ENCODE measurements around the gene SLC45A3.
A peak's percentile ranks its signal among the peaks of the same experiment; 100 is the strongest.
"Not testable (repeated sequence)": the region's sequence is repeated elsewhere in the genome, so short reads cannot be mapped to it uniquely, and the experiment has no call there.

SLC45A3 gene

DNA sequence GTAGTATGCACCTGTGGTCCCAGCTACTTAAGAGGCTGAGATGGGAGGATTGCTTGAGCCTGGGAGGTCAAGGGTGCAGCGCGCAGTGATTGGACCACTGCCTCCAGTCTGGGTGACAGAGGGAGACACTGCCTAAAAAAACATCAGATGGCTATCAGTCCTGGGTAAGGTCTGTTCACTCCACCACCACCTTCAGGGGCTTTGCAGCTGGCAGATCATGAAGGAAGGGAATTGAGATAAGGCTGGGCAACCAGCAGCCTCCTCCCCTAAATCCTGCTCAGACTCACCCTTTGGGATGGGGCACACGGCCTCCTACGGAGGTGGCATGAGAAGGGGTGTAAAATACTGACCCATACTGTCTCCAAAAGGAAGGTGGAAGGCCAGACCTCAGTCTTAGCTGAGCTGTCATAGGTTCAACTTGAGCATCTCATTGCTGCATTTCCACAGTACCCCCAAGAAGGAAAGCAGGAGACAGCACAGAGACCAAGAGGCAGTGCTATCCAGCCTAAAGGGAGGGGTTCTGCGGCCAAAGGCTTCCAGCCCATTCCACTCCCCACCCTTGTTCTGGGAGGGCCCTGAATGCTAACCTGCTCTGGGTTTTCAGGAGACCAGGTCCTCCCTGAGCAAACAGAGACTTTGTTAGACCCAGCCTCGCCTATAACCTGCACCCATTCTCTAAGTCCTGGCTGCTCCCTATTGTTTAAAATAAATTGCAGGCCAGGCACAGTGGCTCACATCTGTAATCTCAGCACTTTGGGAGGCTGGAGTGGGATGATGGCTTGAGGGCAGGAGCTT, 13.7 kb downstream of the SLC45A3 start:
- no peak for DNase-seq

DNA sequence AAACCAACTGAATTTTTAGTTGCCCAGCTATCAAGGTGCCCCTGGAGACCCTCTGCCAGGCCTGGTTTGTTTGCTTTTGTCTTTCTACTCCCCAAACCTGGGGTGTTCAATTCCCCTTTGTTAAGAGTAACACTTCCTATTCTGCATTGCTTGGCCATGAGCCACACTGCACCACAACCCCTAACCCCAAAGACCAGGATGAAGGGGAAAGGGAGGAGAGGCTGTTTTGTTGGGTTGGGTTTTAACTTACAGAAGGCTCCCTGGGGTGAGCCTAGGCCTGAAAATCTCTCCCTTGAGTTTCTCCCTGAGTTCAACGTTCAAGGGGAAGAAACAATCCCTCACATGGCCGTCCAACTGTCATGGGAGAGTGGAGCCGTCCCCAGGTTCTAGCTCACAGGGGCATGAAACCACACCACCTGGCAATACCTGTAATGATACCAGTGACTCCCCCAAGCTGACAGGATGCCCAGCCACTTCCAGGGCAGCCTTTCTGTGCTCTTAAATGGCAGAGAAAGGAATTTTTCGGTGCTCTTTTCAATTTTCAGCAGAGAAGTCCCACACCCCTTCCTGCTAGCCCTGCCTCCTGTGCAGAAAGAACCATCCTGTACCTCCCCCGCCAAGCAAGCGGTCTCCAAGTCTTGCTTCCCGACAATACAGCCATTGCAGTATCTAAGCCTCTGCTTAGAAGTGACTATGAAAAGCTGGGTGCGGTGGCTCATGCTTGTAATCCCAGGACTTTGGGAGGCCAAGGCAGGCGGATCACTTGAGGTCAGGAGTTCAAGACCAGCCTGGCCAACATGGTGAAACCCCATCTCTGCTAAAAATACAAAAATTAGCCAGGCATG, 14.9 kb downstream of the SLC45A3 start:
- DNase-seq: no peak

DNA sequence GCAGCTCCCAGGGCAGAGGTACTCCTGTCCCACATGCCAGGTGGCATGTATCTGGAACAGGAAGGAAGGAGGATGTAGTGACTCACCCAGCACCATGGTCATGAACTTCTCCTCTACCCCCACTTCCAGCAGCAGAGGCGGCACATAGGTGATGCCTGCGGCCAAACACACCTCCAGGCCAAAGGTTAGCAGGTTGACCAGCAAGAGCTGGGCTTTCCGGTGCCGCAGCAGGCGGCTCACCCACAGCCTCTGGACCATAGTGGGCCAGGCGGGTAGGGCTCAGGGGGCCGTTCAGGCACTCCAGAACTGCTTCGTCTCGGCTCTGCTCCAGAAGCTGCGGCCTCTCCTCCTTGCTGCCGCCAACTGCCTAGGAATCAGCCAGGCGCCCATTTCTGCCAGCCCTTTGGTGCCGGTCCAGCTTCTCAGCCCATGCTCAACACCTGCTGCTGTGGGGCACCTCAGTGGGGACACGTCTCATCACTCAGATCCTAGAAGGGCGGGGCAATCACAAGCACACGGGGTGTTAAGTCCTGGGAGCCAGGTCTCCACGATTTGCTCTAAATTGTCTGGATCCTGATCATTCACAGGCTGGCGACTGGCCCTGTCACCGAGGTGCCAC, 15.8 kb downstream of the SLC45A3 start:
- no peak for DNase-seq

DNA sequence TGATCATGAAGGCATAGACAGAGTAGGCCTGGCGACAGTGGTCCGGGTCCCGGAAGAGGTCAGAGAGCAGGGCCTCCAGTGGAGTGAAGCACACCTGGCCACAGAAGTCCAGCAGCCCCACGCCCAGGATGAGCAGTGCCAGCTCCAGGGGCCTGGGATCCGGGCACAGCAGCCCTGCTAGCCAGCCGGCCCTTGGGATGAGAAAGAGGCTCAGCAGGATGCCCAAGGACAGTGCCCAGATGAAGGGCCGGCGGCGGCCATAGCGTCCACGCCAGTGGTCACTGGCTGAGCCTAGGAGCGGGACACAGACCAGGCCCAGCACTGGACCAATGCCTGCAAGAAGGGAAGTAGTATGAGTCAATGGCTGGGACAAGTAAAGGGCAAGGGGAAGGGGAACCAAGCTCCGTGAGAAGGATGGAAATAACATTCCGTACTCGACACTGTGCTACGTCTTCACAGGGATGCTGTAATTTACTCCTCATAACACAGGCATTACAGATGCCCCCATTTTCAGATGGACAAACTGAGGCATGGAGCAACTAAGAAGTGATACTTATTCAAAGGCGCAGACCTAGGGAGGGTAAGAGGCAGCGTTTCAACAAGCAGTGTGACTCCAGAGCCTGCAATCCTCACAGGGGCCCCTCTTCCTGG, 16.9 kb downstream of the SLC45A3 start:
- DNase-seq: no peak

DNA sequence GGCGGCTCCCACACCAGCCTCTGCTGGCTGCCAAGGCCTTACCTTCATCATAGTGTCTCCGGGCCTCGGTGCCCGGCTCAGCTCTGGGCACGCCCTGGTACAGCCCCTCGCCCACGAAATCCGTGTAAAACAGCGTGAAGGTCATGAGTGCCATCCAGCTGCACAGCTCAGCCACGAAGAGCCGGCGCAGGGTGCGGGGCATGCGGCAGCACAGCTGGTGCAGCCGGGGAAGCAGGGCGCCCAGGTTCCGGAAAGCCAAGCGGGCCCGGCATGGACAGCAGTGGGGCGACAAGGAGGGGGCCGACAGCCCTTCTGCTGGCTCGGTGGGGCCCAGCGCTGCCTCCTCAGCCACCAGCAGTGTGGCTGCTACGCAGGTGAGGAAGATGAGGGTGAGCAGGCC, 17.5 kb downstream of the SLC45A3 start:
- DNase-seq: no peak

DNA sequence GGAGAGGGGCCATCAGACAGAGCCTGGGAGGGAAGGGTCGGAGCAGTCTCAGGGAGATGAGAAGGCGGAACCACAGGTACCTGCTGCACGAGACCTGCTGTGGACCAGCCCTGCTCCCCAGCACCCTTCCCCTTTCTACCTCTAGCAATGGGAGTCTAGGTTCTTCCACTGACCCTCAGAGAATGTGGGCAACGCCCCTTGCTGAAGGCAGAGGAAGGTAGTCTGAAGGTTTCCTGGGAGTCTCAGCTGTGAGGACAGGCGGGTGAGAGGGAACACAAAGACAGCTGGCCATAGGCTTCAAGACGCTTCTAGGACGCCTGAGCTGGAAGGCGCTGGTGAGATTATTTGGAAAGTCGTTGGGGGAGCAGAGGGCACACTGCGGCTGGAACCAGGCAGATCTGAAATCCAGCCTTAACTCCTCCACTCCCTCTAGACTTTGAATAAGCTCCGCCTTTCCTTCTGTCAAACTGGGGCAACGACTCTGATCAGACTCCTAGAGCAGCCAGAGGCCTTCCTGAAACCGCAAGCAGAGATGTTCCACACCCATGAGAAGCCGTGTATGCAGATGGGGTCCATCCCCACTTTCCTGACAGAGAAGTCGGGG, 18.1 kb downstream of the SLC45A3 start:
- DNase-seq: no peak

DNA sequence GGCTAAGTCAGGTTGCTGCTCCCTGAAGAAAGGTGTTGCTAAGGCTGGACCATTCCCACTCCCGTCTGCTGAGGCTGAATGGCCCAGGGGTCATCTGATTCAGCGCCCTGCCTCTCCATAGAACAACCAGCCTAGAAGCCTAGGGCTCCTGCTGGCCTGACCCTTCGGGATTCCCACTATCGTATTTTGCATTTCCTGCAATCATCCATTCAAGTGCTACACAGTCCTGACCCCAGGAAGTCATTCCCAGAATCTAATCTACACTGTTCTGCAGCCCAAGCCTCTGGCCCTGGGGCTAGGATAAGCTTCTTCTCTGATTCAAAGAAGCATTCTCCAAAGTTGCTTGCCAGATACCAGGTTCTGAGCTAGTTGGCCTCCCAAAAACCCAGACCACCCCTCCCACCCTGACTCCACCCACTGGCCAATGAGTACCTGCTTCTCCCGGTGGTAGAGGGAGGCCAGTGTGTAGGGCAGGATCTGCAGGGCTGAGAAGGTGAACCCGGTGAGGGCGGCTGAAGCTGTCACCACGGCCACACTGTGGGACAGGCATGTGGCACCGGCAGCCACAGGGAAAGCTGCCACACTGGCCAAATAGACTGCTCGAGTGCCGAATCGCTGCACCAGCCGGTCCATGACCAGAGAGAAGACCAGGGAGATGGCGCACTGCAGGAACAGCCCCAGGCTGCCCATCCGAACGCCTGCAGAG, 18.7 kb downstream of the SLC45A3 start:
- no peak for DNase-seq

DNA sequence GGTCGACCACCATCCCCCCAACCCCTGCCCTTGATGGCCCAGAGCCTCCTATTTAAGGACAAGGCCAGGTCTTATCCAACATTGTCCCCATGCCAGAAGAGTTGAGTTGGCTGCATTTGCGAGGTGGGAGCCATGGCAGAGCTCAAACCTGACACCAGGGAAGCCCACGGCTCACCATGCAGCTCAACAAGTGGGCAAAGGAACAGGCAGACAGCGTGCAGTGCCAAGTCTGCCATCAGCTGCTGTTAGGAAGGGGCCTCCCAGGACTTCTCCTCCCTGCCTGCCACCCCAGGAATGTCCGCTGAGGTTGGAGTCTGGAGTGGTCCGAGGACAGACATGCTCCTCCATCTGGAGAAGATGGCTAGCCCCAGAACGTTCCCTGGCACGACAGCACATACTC, 19.9 kb downstream of the SLC45A3 start:
- no peak for DNase-seq

DNA sequence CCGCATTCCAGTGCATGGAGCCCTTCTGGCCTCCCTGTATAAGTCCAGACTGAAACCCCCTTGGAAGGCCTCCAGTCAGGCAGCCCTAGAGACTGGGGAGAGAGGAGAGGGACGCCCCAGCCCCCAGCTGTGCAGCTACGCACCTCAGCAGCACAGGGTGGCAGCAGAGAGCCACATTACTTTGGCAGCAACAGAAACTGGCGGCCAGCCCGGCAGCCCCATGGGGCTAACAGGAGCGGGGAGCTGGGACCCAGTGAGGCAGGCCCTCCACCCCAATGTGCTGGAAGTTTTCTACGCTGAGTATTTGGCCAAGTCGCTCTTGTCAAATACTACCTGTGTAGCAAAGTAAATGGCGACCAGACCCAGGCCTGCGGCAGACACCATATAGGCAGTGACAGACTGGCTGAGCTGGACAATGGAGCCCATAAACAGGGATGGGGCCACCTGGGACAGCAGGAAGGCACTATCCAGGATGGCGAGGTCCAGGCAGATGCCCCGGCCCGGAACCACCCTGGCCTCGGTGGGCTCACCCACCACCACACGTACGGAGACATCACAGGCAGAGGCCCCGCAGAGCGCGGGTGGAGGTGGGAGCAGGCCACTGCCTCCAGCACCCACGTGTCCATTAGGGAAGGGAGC, 21.2 kb downstream of the SLC45A3 start:
- DNase-seq: peak; percentile 69

DNA sequence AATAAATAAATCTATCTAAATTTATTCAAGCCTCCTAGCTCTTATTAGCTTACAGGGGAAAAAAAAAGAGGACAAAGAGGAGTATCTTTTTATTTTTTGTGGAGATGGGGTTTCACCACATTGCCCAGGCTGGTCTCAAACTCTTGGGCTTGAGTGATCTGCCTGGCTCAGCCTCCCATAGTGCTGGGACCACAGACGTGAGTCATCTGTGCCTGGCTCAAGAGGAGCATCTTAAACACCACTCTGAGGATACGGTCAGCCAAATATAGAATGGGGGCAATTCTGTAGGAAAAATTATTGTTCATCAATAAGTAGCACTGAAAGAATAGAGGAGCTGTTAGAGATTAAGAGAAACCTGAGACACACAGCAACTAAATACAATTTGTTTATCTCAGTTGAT, 24.1 kb downstream of the SLC45A3 start:
- DNase-seq: no peak

DNA sequence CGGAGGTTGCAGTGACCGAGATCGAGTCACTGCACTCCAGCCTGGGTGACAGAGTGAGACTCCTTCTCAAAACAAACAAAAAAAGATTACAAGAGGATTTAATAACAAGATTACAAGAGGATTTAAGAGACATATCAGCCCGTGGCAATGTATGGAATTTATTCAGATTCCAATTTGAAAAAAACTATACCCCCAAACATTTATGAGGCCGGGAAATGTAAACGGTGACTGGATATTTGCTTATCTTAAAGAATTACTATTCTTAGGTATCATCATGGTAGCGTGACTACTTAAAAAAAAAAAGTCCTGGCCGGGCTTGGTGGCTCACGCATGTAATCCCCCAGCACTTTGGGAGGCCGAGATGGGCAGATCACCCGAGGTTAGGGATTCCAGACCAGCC, 27.3 kb downstream of the SLC45A3 start:
- no peak for DNase-seq

DNA sequence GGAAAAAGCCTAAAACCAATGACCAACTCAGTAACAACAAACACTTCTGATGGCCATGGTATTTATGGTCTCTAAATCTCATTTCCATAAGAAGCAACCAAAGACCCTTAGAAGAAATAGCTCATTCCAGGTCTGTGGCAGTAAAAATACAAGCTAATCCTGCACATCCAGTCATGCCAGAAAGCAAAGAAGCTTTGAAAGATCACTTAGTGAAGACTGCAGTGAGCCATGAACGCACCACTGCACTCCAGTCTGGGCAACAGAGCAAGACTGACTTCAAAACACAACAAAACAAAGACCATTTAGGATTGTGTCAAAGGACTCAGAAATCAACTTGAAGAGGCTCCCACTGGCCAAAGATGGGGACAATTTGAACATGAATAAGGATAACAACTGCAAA, 30.1 kb downstream of the SLC45A3 start:
- no peak for DNase-seq

DNA sequence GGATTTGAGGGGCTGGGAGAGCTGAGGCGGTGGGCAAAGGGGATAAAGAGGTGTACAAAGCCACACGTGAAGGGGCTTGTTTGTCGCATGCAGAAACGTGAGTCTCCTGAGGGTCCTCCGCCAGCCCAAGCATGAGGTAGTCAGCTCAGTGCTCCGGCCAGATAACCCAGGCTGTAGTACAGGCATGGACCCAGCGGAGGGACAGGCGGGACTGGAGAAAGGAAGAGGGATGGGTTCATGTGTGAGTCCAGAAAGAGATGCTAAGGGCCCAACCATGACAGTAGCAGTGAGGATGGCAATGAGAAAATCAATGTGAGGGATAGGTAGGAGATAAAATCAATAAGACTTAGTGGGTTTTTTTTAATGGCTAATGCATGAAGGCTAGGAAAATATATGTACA, 34.8 kb downstream of the SLC45A3 start:
- DNase-seq: no peak

DNA sequence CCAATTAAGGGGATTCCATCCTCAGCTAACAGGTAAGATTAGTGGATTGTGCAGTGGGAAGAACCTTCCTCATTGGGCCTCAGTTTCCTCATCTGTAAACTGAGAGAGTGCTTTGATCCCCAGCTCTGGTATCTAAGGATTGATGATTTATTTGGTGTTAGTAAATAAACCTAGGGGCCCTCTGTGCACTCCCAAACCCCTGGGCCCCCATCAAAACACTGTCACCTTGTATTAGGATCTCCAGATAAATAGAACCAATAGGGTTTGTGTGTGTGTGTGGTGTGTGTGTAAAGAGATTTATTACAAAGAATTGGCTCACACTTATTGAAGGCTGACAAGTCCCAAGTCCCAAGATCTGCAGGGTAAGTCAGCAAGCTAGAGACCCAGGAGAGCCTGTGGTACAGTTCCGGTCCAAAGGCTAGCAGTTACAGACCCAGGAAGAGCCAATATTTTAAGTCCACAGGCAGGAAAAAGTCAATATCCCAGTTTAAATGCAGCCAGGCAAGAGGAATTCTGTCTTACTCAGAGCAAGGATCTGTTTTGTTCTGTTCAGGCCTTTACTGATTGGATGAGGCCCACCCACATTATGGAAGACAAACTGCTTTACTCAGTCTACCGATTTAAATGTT, 37.5 kb downstream of the SLC45A3 start:
- no peak for DNase-seq

DNA sequence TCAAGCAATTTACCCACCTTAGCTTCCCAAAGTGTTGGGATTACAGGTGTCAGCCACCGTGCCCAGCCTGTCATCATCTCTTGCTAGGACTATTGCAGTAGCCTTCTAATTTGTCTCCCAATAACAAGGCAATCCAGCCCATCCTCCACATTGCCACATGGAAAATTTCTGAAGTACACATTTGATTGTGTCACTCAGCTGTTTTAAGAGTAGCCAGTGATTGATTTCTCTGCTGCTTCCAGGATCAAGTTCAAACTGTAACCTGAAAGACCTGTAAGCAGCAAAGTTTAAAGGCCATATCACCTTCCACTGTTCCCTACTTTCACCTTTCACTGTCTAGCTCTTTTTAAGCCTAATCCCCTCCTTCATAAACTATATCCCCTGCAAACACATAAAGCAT, 40.7 kb downstream of the SLC45A3 start:
- no peak for DNase-seq

DNA sequence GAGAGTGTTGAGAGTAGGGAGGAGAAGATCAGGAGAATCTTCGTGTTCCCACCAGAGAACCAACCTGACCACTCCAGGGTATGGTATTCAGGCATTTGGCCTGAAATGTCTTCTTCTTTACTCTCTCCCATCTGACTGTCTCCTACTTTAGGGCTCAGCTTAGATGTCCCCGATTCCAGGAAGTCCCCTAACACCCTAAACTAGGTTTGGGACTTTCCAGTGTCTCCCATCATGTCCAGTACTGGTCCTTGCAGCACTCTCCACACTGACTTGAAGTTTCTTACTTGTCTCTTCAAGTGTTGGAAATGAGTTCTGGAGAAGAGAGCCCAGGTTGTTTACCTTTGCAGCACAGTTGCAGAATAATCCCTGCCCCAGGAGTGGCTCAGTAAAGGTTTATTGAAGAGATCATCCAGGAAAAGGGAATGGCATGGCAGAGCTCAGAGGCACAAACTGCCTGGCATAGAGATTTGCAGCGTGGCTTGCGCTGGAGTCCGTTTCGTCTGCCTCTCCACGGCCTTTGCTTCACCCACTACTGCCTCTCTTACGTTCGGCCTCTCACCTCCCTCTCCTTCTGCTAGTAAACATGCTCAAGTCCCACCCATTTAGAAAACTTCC, 42.3 kb downstream of the SLC45A3 start:
- no peak for DNase-seq

DNA sequence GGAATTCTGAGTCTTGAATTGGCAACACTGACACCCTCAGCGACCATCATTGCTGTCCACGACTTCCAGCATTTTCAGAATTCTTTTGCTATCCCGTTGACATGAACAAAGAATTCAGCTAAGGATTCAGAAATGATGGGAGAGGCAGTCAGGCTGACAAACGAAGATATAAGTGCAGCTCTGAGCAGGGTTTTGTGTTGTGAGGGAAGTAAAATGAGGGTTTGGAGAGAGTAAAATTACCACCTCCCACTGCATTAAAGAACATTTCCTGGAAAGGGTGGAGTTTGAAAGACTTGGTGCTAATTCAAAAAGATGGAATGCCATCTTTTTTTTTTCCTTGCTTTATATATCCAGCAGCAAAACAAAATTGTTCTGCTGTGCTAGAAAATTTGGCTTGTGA, 43.6 kb downstream of the SLC45A3 start:
- no peak for DNase-seq

DNA sequence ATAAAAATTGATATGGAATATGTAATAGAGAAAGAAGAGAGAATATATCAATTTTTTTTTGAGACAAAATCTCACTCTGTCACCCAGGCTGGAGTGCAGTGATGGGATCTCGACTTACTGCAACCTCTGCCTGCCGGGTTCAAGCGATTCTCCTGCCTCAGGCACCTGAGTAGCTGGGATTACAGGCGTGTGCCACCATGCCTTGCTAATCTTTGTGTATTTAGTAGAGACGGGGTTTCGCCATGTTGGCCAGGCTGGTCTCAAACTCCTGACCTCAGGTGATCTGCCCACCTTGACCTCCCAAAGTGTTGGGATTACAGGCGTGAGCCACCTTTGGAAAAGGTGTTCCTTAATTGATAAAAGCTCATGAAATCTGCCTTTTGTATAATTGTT, 44.2 kb downstream of the SLC45A3 start:
- not testable (repeated sequence) for DNase-seq

DNA sequence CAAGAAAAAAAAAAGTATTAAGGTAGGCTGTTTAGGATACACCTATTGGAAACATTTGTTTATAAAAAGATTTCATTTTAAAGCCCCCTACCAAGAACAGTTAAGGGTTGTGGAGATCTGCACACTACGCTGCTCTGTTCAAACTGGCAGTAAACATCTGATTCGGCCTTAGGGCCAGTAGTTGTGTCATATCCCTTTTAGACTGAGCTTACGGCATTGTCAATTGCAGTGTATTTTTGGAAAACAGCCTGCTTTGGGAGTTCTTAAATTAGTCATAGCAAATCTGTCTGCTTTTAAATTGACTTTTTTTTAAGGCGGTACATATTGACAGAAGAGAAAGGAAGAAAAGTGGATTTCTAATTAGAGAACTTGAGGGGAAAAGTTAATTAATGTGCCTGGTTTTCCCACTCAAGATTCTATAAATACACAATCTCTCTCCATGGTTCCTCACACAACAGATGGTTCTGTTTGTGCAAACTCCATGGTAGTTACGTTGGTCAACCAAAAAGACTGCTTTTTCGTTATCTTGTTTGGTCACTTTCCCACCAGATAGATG, 46.8 kb downstream of the SLC45A3 start:
- DNase-seq: no peak

DNA sequence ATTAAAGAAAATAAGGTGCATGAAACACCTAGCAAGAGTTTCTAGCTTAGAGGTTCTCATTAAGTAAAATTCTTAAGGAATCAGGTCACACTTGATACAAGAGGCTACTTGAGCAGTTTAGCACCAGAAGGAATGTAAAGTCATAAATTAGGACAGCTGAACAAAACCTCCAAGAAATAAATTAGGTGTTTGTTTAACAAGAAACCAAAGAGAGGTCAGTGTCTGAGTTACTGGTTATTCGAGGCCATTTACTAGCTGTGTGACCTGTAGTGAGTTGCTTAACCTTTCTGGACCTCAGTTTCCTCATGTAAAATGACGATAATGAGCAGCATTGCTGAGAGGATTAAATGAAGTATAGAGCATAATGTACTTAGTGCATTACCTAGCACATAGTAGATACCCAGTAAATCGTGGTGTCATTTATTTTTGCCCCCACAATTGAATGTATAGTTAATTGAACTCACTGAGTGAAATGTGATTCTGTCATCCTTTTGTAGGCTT, 47.6 kb downstream of the SLC45A3 start:
- DNase-seq: no peak

Data from stimulated activated CD4-positive, alpha-beta T cell treated with anti-CD3 and anti-CD28 coated beads, Interleukin-12 subunit alpha, Interleukin-12 subunit beta, amount 100 ng/mL, for 4 hours (primary cell).